HCT116 (cell line): ENCODE results near the gene FREM1.

Source experiments
- CEBPB ChIP-seq: IDR thresholded peaks from 2 replicates; pipeline ENCODE4 v1.6.1; 2012; ENCODE audit warnings: low read depth
- EZH2 ChIP-seq: fragments of 200-600 bp; sonication (generic); IDR thresholded peaks from 2 replicates; pipeline ENCODE4 v1.6.1; 2017; ENCODE audit warnings: antibody characterized with exemption, mixed run types
- EZH2phosphoT487 ChIP-seq: fragments of 200-600 bp; IDR thresholded peaks from 2 replicates; pipeline ENCODE4 v1.6.1; 2018; ENCODE audit warnings: antibody characterized with exemption, borderline replicate concordance
- MAX ChIP-seq: IDR thresholded peaks from 2 replicates; pipeline ENCODE4 v1.6.1; 2012
- POLR2A ChIP-seq: IDR thresholded peaks from 2 replicates; pipeline ENCODE4 v1.7.0; 2011; ENCODE audit warnings: borderline replicate concordance; ENCODE audit not compliant: insufficient read depth, insufficient read length; ENCODE audit errors: extremely low read depth
- POLR2AphosphoS5 ChIP-seq: IDR thresholded peaks from 2 replicates; pipeline ENCODE4 v1.6.1; 2011; ENCODE audit warnings: mild to moderate bottlenecking, low read depth, low read length, moderate library complexity
- RAD21 ChIP-seq: IDR thresholded peaks from 2 replicates; pipeline ENCODE4 v1.6.1; 2012; ENCODE audit warnings: low read depth, mild to moderate bottlenecking
- REST ChIP-seq: IDR thresholded peaks from 2 replicates; pipeline ENCODE4 v1.6.1; 2012; ENCODE audit warnings: low read depth
- TCF7L2 ChIP-seq: IDR thresholded peaks from 2 replicates; pipeline ENCODE4 v1.7.0; 2011; ENCODE audit warnings: borderline replicate concordance, inconsistent platforms; ENCODE audit not compliant: insufficient read depth, insufficient read length; ENCODE audit errors: extremely low read depth
- ZBTB33 ChIP-seq: IDR thresholded peaks from 2 replicates; pipeline ENCODE4 v1.6.1; 2011; ENCODE audit warnings: mild to moderate bottlenecking, low read length, moderate library complexity; ENCODE audit not compliant: insufficient replicate concordance; ENCODE audit errors: extremely low read depth
- ZFX ChIP-seq: fragments of 450-650 bp; IDR thresholded peaks from 2 replicates; pipeline ENCODE4 v1.6.1; 2017
- TF ChIP-seq, protein P1 (sequence below), 3 experiments: fragments of 200-600 bp in 1 of 3; sonication (generic) in 1 of 3; IDR thresholded peaks in 2 of 3; conservative IDR thresholded peaks in 1 of 3; 2 replicates each; pipeline ENCODE4 v1.5.1; 2012 to 2017; ENCODE audit warnings: low read depth in 2 of 3, low read length in 2 of 3, antibody characterized with exemption in 1 of 3, borderline replicate concordance in 1 of 3, control low read depth in 1 of 3, mild to moderate bottlenecking in 1 of 3, mixed read lengths in 1 of 3, mixed run types in 1 of 3, moderate library complexity in 1 of 3; ENCODE audit not compliant: insufficient read depth in 1 of 3

- no peak for TF ChIP-seq CEBPB
- TF ChIP-seq, protein P1, sequence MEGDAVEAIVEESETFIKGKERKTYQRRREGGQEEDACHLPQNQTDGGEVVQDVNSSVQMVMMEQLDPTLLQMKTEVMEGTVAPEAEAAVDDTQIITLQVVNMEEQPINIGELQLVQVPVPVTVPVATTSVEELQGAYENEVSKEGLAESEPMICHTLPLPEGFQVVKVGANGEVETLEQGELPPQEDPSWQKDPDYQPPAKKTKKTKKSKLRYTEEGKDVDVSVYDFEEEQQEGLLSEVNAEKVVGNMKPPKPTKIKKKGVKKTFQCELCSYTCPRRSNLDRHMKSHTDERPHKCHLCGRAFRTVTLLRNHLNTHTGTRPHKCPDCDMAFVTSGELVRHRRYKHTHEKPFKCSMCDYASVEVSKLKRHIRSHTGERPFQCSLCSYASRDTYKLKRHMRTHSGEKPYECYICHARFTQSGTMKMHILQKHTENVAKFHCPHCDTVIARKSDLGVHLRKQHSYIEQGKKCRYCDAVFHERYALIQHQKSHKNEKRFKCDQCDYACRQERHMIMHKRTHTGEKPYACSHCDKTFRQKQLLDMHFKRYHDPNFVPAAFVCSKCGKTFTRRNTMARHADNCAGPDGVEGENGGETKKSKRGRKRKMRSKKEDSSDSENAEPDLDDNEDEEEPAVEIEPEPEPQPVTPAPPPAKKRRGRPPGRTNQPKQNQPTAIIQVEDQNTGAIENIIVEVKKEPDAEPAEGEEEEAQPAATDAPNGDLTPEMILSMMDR (IDR thresholded peaks at IDR 0.05 in 2 of 3, conservative IDR thresholded peaks at IDR 0.05 in 1 of 3; ENCODE audit: borderline replicate concordance in 1 of 3, insufficient read depth in 1 of 3, low read depth in 2 of 3, low read length in 2 of 3) = no peak
- no peak for TF ChIP-seq POLR2A
- no peak for TF ChIP-seq MAX
- TF ChIP-seq RAD21 = no peak
- TF ChIP-seq REST = no peak
- TF ChIP-seq TCF7L2 = no peak
- TF ChIP-seq EZH2phosphoT487 = no peak
- TF ChIP-seq ZBTB33 = no peak
- no peak for TF ChIP-seq POLR2AphosphoS5
- no peak for TF ChIP-seq EZH2
- no peak for TF ChIP-seq ZFX
Observed at GRCh38 chr9:14883310-14883944, 26.8 kb downstream of the FREM1 start.
